SKM-1 (cell line): Measurements from ENCODE around the gene HIGD1A.

Source experiments
- DNase-seq: peaks from one replicate; lab custom pipeline; 2025; ENCODE audit not compliant: unreplicated experiment; lab: John Stamatoyannopoulos, UW

HIGD1A gene

DNA sequence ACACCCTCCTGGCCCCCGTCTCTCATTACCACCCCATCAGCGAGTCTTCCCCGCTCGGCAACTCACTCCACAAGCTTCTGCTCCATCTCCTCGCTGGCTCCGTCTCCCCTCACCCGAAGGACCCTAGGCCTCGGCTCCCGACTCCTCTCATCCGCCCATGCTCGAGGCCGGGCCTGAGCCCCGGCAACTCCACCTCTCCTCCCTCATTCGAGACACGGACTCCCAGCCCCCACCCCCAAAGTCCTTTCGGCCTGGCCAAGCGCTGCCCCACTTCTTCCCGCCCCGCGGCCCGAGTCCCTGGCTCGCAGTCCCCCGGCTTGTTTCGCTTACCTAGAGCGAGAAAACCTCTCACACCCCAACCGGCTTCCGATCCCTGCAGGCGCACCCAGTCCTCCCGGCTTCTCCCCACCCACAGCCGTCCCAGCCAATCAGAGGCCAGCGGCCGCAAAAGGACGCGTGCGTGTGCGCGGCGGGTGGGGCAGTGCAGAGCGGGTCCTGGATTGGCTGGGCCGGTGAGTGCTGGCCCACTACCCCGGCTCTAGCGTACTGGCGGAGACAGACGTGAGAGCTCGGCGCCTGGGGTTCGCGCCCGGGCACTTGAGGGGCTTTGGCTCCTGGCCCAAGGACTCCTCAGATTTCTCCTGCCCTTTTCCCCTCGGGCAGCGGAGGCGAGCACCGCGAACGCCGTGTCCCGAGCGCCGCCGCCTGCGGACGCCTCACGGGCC, at the start of gene HIGD1A:
Gene HIGD1A (minus strand): TSS at position 385 of the 725 bp plus-strand sequence. CDS start 10,237 bp downstream, outside the sequence.
- DNase-seq, result peak; percentile 79

DNA sequence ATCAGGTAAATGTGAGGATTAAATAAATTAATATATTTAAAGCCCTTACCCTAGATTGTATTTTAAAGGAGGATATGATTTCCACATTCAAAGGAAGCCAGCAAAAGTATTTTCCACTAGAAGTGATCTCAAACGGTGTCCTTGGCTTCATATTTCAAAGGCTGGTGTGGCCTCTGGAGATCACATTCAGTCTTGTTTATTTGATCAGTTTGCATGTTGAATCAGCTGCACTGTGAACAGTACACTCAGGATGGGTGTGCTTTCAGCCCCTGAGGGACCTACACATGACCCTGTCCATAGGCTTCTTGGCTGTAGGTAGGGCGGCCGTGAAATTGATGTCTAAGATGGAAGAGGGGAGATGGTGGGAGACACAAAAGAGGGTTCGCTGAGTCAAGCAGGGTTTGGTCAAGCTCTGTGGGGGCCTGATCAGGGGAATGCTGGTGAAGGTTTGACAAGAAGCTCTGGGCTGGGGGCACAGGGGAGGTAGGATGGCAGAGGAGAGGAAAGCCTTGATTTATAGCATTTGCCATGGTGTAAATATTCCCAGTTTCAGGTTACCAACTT, 49.5 kb upstream of the HIGD1A start:
- no peak for DNase-seq

DNA sequence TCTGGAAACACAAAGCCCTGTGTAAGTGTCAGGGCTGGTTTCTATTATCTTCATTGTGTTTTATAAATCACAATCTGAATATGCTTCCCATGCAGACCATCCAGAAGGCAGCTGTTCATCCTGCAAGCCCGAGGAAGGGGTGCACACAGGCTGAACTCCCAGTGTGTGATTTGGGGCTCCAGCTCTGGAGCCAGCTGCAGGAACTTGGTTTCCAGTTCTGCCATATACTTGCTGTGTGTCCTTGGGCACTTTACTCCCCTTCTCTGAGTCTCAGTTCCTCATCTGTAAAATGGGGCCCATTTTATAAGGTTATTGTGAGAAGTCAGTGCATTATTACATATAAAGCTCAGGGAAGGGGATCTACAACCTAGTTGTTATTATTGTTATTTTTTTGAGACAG, 48.8 kb upstream of the HIGD1A start:
- no peak for DNase-seq

DNA sequence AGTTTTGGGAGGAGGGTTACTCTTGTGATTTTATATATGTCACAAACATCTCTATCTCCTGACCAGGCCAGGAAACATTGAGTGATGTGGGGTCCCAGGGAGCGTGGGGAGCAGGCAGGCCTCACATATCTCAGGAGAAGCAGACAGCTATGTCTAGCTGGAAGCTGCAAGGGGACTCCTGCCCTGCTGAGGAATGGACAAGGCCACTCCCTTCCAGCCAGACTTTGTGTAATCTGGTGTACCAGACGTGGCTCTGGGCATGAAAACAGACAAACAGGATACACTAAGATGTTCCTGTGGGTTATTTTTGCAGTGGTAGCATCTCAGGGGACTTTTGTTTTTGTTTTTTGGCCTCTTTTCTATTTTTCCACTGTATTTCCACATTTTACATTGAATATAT, 48.2 kb upstream of the HIGD1A start:
- DNase-seq, result no peak

DNA sequence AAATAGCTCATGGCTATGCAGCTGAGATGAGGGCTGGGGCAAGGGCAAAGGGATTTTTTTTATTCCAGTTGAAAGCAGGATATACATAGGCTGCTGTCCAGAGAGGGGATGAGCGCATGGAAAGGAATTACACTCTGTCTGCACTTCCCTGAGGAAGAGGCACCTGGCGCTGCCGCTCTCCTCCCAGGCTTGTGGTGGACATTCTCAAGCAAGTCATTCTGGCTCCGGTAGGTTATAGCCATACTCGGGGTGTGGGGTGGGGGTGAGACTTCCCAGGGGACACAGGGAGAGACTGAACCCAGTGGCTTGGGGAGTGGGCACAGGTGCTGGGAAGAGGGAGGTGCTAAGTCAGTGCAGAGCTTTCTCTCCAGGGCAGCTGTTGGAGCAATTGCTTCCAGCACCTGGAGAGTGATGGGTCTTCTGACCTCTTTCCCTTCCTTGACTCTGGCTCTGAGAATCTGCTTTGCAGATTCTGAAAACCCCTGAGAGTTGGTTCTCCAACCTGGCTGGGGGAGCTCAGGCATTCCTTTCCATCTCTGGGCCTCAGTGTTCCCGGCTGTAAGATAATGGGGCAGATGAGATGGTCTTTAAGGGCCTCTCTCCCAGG, 47.0 kb upstream of the HIGD1A start:
- no peak for DNase-seq

DNA sequence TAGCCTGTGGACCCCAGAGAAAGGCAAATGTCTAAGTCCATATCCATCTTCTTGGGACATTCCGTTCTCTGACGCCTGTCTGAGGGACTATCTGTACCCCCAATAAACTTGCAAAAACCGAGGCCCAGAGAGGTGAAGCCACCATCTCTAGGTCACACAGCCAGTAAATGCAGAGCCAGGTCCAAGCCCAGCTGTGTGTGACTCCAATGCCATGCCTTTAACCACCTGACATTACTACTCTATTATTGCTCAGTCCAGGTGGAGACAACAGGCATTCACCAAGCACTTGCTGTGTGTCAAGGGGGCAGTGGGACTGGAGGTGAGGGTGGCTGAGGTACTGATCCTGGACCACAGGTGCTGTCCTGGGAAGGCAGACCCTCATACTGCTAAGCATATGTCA, 46.0 kb upstream of the HIGD1A start:
- no peak for DNase-seq

DNA sequence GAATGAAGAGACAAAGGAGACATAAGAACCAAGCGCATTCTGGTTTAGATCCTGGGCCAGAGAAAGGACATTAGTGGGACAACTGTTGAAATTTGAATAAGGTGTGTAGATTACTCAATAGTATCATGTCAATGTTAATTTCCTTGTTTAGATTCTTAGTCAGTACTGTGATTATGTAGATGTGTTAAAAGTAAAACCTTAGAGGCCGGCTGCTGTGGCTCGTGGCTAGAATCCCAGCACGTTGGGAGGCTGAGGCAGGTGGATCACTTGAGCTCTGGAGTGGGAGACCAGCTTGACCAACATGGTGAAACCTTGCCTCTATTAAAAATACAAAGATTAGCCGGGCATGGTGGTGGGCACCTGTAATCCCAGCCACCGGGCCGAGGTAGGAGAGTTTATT, 44.7 kb upstream of the HIGD1A start:
- no peak for DNase-seq

DNA sequence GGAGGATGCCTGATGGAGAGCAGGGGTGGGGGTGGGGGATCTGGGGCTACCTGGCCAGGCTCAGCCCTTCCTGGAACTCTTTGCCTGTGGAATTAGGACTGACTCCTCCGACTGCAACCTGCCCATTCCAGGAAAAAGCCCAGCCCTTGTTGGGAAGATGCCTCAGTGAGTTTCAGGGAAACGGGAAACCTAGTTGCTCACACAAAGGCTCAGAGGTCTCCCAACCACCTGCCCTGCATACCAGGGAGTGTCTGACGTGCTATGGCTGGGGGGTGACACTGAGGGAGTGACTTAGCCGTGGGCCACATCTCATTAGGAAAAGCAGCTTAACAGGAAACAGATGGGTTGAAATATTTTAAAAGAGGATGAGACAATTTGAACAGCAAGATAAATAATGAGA, 43.4 kb upstream of the HIGD1A start:
- DNase-seq, result no peak

DNA sequence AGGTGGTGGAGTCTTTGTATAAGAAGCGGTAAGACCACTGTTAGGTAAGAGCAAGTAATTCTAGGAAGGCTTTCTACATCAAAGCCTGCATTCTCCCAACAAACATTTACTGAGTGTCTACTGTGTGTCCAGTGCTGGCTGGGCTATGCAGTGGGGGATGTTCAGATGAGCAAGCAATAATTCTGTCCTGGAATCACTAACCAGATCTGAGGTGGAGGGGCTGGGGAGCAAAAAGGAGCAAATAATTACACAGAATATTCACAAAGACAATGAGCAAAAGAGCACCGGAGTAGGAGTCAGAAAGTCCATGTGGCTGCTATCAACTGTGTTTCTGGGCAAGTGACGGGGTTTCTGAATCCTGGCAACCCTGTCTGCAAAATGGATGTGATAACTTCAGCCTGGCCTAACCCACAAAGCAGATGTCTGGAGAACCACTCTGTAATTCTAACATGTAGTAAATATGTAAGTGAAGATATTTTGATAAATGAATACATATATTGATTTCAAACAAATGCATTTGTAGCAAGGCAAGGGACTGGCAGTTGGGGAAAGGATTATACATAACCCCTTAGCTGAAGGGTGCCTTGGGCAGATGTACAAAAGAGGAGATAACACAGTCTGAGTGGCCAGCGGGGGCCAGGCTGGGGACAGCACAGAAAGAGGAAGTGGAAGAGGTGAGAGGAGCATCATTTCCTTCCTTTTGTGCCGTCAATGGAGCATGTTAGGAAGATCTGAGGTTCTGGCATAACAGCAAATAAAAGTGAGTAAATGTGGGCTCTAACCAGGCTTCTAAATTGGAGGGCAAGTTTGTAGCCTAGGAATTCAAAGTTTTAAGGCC, 42.6 kb upstream of the HIGD1A start:
- DNase-seq, result peak; percentile 87

DNA sequence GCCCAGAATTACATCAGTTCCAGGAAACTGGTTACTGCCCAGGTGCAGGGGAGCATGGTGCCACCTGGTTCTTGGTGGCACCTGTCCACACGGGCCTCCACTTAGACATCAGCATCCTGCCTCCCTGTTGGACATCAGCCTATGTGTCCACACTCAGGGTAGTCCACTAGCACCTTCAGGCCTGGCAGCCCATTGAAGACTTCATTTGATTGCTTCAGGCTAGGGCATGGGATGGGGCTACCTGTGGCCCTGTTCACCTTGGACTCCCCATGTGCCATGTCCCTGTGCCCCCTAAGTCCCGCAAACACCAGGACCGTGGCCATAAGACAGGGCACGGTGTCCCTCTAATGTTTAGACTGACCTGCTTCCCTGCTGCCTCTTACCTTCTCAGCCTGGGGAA, 40.5 kb upstream of the HIGD1A start:
- DNase-seq, result no peak

DNA sequence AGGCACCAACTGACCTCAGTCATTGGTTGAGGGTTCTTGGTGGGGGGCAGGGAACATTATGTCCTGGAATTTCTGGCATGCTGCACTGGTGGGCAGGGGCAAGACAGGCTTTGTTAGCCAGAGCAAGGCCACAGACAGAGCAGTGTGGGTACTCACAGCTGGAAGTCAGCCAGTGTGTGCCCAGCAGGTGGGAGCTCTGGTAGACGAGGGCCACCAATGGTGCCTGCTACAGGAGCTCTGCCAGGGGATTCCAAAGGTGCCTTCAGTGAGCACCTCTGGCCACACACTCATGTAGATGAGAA, 40.1 kb upstream of the HIGD1A start:
- DNase-seq, result no peak

DNA sequence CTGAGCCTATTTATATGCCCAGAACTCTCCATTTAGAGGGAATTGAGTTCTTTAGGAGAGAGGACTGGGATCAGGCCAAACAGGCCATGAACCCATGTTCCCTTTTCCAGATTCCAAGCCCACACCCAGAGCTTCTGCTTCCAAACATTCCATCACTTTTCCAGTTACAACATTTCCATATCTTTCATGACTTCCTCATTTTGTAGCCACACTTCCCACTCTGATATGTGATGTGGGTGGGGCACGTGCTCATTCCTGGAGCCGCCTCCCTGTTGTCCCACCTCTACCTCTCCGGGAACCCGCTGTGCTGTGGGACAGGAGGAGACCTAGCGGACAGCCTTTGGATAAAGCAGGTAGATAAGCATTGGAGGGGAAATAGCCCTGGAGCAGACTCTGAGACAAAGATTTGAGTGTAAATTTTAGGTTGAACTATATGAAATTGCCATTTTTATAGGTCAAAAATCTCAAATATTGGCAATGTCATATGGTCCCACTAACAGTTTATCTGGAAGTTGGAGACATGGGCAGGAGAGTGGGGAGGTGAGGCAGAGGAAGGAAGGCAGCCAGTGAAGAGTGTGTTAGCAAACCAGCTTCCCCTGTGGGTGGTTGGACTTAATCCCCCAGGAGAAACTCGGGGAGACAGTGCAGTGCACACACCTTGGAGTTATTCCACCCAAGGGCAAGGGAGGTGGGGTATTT, 39.6 kb upstream of the HIGD1A start:
- DNase-seq, result no peak

DNA sequence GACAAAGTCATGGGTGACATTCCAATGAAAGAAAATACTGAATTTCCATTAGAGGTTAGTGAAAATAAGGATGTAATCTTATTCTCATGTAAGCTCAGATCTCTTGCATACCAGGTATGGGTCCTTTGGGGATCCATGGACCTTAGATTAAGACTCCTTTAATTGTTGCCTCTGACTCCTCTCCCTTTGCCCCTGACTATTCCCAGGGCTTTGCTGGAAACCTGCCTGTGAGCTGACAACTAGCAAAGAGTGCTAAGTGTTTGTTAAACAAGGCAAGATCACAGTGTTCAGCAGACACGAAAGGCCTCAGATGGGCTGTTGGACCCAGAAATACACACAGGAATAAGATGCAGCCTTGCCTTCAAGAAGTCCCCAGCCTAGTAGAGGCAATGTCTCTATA, 37.0 kb upstream of the HIGD1A start:
- DNase-seq, result no peak

DNA sequence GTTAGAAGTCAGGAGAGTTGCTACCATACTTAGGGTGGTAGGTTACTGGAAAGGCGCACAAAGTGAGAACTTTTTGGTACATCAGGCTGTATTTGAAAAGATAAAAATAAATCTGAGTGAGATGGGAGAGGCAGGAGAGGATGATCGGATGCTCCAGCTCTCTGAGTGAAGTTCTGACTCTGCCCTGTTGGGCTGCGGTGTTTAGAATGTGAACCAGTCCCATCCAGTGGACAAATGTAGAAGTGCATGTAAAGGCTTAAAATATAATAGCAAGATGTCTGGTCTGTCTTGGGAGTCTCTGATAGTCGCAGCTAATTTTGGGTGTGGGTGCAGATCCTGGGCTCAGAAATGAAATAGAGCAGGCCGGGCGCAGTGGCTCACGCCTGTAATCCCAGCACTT, 35.3 kb upstream of the HIGD1A start:
- peak; percentile 85 for DNase-seq

DNA sequence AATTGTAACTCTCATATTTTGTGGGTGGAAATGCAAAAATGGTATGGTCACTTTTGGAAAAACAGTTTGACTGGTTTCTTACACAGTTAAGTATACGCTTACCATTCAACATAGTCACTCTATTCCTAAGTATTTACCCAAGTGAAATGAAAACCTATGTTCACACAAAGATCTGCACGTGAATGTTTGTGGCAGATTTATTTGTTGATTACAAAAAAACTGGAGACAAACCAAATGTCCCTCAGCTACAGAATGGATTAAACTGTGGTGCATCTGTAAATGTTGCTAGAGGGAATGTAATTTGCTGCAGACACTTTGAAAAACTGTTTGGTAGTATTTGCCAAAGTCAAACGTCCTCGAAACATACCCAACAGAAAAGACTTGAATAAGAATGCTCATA, 34.3 kb upstream of the HIGD1A start:
- no peak for DNase-seq

DNA sequence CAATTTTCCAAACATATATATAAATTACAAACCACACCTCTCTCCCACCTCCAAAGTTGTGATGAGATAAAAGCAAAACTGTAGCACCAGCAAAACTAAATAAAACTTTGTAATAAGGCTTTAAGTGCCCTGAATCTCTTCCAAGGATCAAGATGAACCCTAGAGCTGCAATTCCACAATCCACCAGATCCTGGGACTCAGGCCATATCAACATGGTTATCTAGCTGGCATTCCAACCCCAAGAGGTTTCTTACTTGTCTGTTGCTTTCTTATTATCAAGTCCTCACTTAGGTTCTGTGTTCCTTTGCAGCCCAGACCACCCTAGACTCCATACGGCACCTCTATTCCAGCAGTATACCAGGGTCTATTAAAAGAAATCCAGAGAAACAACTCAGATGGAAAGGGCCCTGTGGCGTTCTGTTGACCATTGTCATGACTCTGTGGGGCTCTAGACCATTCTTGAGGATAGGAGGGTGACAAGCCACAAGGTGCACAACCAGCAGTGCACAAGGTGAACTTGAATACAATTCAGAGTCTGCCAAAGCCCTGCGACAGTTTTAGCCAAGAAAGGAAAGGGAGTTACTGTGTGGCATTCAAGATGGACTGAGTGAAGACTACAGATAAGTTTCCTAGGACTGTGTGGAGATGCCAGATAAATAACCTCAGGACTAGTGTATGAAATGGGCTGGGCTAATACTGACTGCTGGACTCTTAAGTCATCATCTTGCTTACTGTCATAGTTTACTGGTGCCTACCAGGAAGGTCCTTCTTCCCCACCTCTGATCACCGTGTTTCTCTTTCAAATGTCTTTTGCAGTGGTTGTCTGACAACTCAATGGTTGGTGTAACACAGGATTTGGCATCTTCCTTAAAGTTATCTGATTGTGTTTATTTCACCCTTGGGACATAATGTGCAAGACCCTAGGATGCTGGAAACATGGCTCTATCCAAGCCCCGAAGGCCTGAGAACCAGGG, 32.1 kb upstream of the HIGD1A start:
- no peak for DNase-seq

DNA sequence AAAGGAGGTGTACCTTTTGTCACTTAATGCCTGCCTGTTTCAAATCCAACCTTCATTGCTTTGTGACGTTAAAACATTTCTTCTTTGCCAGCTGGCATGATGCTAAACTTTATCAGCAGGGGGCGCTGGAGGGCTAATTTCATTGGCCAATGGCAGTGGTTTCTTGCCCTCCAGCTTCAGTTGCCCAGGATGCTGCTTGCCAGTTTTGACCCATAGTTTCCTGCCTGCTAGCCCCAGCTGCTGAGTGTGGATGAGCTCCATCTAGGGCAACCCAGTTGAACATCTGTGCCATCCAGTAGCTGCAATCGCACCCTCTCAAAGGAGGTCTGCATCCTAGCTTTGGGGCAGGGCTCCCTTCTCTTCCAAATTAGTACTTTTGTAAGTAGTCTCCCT, 27.0 kb upstream of the HIGD1A start:
- peak; percentile 28 for DNase-seq

DNA sequence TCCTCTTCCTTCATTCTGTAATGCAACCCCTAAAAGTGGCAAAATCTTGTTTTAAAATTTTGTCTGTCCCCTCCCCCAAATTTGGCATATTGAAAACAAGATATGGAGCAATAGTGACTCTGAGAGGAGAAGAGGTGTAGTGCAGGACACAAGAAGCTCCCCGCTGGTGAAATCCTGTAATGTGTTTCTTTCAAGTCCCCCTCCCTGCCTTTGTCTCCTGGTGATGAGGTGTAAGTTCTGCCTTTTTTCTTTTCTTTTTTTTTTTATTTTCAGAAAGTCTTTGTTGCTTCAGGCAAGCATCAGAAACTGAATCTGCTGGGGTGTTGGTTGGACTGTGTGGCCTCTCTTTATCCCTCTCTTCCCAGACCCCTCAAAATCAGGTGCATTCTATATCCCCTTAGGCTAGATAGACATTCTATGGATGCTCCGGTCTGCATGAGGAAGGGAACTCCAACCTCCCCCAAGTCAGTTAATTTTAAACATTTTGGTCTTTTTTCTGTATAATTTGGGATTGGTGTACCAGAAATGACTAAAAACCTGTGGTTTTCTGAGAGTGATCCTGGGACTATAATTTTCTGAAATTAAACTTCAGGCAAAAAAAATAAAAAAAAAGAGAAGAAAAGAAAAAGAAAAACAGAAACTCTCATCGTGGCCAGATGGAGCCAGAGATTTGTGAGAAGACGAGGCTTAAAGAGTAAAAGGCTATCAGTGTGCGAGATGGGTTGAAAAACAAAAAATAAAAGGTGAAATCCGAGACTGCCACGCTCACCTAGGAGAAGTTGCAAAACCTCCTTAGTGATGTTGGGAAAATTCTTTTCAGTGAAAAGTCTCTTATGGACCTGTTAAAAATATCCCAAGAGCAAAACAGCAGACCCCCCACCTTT, 26.4 kb upstream of the HIGD1A start:
- peak; percentile 74 for DNase-seq
